CD4-positive, alpha-beta T cell treated with Interleukin-1 beta for 1 hour (primary cell): ENCODE data around the gene ARHGAP1.

ENCODE experiments used
- DNase-seq, 2 donors: peaks; one replicate each; pipeline ENCODE4 v3.0.0-alpha.2; 2020 to 2022

The ARHGAP1 gene

DNA sequence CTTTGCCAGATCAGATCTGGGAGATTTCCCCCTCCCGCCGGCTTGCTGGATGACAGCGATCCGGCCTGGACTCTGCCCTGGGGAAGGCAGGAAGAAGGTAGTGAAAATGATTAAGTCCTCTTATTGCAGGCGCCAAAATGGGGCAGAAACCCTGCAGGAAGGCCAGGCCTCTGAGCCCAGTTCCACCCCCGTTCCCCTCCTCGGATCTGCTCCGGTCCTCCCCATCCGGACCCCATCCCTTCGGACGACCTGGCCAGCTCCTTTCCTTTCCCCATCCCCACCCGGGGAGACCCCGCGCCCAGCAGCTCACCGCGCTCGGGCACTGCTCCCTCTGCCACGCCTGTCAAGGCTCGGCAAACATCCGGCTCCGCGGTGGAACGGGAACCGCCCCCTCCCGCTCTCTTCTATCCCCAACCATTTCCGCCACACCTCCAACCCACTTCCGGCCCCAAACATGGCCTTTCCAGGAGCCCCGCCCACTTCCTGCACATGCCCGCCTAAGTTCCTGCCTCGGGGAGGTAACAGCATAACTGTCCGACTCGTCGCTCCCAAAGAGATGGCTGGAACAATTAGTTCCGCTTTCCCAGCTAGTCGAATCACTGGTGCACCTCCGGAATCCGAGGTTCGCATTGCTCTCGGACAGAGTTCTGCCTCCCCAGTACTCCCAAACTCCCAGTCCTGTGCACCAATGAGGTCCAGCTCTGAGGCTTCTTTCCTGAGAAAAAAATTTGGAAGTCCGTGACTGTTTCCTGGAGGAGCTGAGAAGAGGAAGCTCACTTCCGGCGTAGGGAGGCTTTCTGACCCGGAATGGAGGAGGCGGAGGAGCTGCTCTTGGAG is at the start of gene ARHGAP1, which contains the start of gene ZNF408:
ARHGAP1 (minus strand) TSS at position 379 of the 837 bp plus-strand sequence. CDS start 4,512 bp downstream, outside the sequence.
ZNF408 (plus strand) TSS at position 791 of the 837 bp plus-strand sequence; CDS start at position 808, 17 bp downstream.
- DNase-seq: peak; percentile 98 to 99

- DNase-seq: no peak
Measured at GRCh38 chr11:46747150-46747549, 46.7 kb upstream of the ARHGAP1 start.

GRCh38 chr11:46745995-46746394 is 45.6 kb upstream of the ARHGAP1 start:
- DNase-seq: no peak

DNA sequence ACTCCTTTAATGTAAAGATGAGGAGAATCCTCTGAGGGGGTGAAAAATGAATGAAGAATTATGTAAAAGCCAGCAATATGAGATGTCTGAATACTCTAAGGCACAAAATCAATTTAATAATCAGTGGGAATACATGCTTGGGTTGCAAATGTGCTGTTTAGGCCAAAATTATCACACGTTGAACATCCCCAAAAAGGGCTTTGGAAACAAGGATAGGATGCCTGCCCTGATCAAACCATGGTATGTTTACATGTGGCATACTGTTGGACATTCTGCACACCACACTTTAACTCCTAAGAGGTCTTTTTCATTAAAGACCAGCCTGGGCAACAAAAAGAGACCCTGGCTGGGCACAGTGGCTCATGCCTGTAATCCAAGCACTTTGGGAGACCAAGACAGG is 44.9 kb upstream of the ARHGAP1 start:
- DNase-seq: no peak

- DNase-seq: no peak
Measured at GRCh38 chr11:46743693-46744339, 43.4 kb upstream of the ARHGAP1 start.

DNA sequence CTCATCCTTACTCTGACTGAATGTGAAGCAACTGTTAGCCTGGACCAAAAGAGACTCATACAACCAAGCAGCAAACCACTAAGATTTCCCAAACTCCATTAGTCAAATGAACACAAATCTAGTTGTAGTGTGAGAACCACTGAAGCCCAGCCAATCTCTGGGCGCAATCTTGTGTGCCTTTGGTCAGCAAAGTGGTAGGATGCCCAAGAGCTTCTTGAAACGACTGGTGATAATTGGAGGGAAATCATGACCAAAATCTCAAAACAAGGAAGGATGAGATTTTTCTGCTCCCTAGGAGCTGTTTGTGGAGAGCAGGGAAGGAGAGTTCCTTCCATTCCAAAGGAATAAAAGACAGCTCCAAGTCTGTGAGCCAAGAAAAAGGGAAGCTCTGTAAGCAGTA is 42.6 kb upstream of the ARHGAP1 start:
- no peak for DNase-seq

DNA sequence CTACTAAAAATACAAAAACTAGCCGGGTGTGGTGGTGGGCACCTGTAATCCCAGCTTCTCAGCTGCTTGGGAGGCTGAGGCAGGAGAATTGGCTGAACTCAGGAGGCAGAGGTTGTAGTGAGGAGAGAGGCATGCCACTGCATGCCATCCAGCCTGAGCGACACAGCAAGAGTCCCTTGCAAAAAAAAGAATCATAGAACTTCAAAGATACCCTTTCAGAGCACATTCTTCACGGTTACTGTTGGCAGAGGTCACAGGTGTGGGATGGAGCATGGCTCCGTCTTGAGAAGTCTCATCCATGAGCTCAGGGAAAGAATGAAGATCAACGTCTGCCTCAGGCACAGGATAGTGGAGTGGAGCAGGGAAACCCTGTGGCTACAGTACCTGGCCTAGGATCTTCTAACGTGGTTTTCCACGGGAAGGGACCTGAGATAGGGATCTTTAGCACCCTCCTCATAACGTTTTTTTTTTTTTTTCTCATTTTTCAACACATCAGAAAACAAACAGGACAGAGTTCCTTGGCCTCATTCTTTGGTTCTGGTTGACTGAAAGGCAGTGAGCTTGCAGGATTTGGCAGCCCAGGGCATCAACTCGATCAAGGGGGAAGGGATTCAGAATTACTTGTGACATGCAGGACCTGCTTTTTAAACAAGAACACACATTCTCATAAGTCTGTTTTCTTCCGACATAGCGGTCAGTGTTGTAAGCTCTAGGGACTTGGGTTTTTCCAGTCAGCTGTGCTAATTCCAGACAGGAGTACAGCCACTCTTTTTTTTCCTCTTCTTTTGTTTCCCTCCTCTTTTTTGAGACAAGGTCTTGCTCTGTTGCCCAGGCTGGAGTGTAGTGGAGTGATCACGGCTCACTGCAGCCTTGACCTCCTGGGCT is 41.4 kb upstream of the ARHGAP1 start:
- no peak for DNase-seq

- DNase-seq: no peak
Measured at GRCh38 chr11:46738887-46739286, 38.5 kb upstream of the ARHGAP1 start.

GRCh38 chr11:46737699-46738098 is 37.3 kb upstream of the ARHGAP1 start:
- DNase-seq: no peak

DNA sequence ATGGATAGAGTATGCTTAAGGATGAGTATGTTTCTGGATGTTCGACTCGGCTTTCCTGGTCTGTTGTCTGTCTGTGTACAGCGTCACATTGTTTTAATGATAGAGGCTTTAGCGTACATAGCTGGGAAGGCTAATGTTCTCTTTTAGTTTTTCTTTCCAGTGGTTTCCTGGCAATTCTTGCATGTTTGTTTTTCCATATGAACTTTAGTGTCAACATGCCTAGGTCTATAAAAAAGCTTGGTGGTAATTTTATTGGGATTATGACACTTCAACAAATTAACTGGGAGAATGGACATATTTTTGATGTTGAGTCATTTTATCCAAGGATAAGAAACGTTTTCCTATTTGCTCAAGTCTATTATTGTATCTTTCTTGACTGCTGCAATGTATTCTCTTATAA is 36.2 kb upstream of the ARHGAP1 start:
- DNase-seq: no peak

DNA sequence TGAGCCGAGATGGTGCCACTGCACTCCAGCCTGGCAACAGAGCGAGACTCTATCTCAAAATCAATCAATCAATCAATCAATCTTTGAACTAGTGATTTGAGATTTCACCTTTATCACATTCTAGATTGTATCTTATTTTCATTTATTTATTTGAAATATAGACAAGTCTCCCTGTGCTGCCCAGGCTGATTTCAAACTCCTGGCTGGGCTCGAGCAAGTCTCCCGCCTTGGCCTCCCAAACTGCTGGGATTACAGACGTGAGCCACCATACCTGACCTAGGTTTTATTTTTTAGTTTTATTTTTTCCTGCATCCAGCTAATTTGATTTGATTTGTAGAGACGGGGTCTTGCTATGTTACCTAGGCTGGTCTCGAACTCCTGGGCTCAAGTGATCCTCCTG is 35.7 kb upstream of the ARHGAP1 start:
- no peak for DNase-seq

GRCh38 chr11:46733234-46733633 is 32.8 kb upstream of the ARHGAP1 start:
- no peak for DNase-seq

GRCh38 chr11:46731545-46731944 is 31.1 kb upstream of the ARHGAP1 start:
- DNase-seq: no peak

- DNase-seq: no peak
Measured at GRCh38 chr11:46729110-46730027, 28.9 kb upstream of the ARHGAP1 start.

GRCh38 chr11:46728659-46729040 is 28.2 kb upstream of the ARHGAP1 start:
- no peak for DNase-seq

- DNase-seq: no peak
Measured at GRCh38 chr11:46727952-46728658, 27.7 kb upstream of the ARHGAP1 start.

GRCh38 chr11:46726206-46726862 is 25.9 kb upstream of the ARHGAP1 start:
- no peak for DNase-seq

- no peak for DNase-seq
Measured at GRCh38 chr11:46725338-46726205, 25.2 kb upstream of the ARHGAP1 start.

DNA sequence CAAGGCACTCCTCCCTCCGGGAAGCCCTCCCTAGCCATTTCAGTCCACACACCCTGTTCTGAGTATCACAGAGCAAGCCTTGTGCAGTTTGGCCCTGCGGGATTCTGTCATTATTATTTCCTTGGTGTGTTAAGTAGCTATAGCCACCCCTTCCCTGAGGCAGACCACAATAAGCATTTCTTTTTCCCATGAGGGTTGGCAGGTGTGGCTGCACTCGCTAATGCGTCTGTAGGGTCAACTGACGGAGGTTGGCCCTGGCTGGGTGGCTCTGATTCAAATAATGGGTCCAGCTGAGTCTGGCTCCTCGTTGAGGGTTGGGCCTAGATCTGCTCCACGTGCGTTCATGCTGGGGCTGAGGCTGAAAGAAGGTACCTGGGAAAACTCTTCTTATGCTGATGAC is 23.7 kb upstream of the ARHGAP1 start:
- no peak for DNase-seq

- no peak for DNase-seq
Measured at GRCh38 chr11:46723359-46723680, 22.9 kb upstream of the ARHGAP1 start.
